HEK293 (cell line): ENCODE data around the gene SNX21.

ENCODE experiments used
- CTCF ChIA-PET: fragments of 350-600 bp; formaldehyde crosslinking; extraction: SDS; loops from one replicate; lab custom pipeline; 2021; ENCODE audit warnings: antibody characterized with exemption; lab: Yijun Ruan, JAX
- POLR2A ChIA-PET: fragments of 300-600 bp; formaldehyde crosslinking; extraction: SDS; loops from one replicate; lab custom pipeline; 2020; ENCODE audit warnings: antibody characterized with exemption, inconsistent platforms; lab: Yijun Ruan, JAX
- H3K27ac ChIP-seq: fragments of 200-500 bp; sonication (Bioruptor generic); 2 replicates; pipeline ENCODE4 v1.5.1; 2014; ENCODE audit warnings: low read depth, low read length, control low read depth, inconsistent platforms; ENCODE audit errors: extremely low read depth
- H3K36me3 ChIP-seq, 2 experiments: fragments of 200-500 bp in 1 of 2; sonication (Bioruptor generic) in 1 of 2; 1 replicate in 1 of 2; 2 replicates in 1 of 2; pipeline ENCODE4 v1.5.1; 2014 to 2017; ENCODE audit warnings: inconsistent platforms in 2 of 2, low read length in 2 of 2; ENCODE audit not compliant: control insufficient read depth in 2 of 2, insufficient read depth in 1 of 2
- H3K4me1 ChIP-seq: fragments of 200-500 bp; sonication (Bioruptor generic); 2 replicates; pipeline ENCODE4 v1.5.1; 2014; ENCODE audit warnings: mild to moderate bottlenecking, low read length, inconsistent platforms; ENCODE audit not compliant: control insufficient read depth, insufficient read depth
- H3K4me3 ChIP-seq: 2 replicates; pipeline ENCODE4 v1.5.1; 2011; ENCODE audit warnings: low read depth, mild to moderate bottlenecking, control low read depth, low read length, moderate library complexity
- H3K9me3 ChIP-seq: fragments of 200-500 bp; sonication (Bioruptor generic); 2 replicates; pipeline ENCODE4 v1.5.1; 2014; ENCODE audit warnings: low read depth, low read length, inconsistent platforms; ENCODE audit not compliant: control insufficient read depth, insufficient read depth
- EGR2 ChIP-seq: fragments of 450-650 bp; formaldehyde crosslinking; IDR thresholded peaks from 2 replicates; pipeline ENCODE4 v1.5.1; 2016; ENCODE audit warnings: low read depth, missing biosample characterization, missing genetic modification characterization
- KLF1 ChIP-seq: fragments of 450-650 bp; formaldehyde crosslinking; IDR thresholded peaks from 2 replicates; pipeline ENCODE4 v1.5.1; 2016; ENCODE audit warnings: missing biosample characterization, missing genetic modification characterization
- OVOL3 ChIP-seq: fragments of 450-650 bp; formaldehyde crosslinking; IDR thresholded peaks from 2 replicates; pipeline ENCODE4 v1.5.1; 2016; ENCODE audit warnings: missing biosample characterization, missing genetic modification characterization
- SCRT2 ChIP-seq: fragments of 450-650 bp; formaldehyde crosslinking; IDR thresholded peaks from 2 replicates; pipeline ENCODE4 v1.5.1; 2016; ENCODE audit warnings: missing biosample characterization, missing genetic modification characterization
- YY2 ChIP-seq: fragments of 450-650 bp; formaldehyde crosslinking; IDR thresholded peaks from 2 replicates; pipeline ENCODE4 v1.5.1; 2016; ENCODE audit warnings: missing biosample characterization, missing genetic modification characterization
- ZBTB6 ChIP-seq: fragments of 450-650 bp; formaldehyde crosslinking; IDR thresholded peaks from 2 replicates; pipeline ENCODE4 v1.5.1; 2017; ENCODE audit warnings: missing biosample characterization, missing genetic modification characterization
- ZNF394 ChIP-seq: fragments of 450-650 bp; formaldehyde crosslinking; IDR thresholded peaks from 2 replicates; pipeline ENCODE4 v1.5.1; 2016; ENCODE audit warnings: missing biosample characterization, missing genetic modification characterization, mild to moderate bottlenecking, moderate library complexity, borderline replicate concordance
- ZNF529 ChIP-seq: fragments of 450-650 bp; formaldehyde crosslinking; IDR thresholded peaks from 2 replicates; pipeline ENCODE4 v1.5.1; 2017; ENCODE audit warnings: missing genetic modification characterization, missing biosample characterization; ENCODE audit not compliant: insufficient replicate concordance
- ZNF555 ChIP-seq: fragments of 450-650 bp; formaldehyde crosslinking; conservative IDR thresholded peaks from 2 replicates; pipeline ENCODE4 v1.5.1; 2017; ENCODE audit warnings: missing biosample characterization, mild to moderate bottlenecking, missing genetic modification characterization, inconsistent platforms
- ZNF645 ChIP-seq: fragments of 450-650 bp; formaldehyde crosslinking; IDR thresholded peaks from 2 replicates; pipeline ENCODE4; 2016; ENCODE audit warnings: missing biosample characterization, missing genetic modification characterization
- ZNF654 ChIP-seq: fragments of 450-650 bp; formaldehyde crosslinking; IDR thresholded peaks from 2 replicates; pipeline ENCODE4 v1.5.1; 2016; ENCODE audit warnings: low read depth, missing biosample characterization, missing genetic modification characterization
- ZNF837 ChIP-seq: fragments of 450-650 bp; formaldehyde crosslinking; IDR thresholded peaks from 2 replicates; pipeline ENCODE4 v1.5.1; 2016; ENCODE audit warnings: missing biosample characterization, missing genetic modification characterization
- ZSCAN16 ChIP-seq: fragments of 450-650 bp; formaldehyde crosslinking; IDR thresholded peaks from 2 replicates; pipeline ENCODE4 v1.5.1; 2016; ENCODE audit warnings: missing biosample characterization, missing genetic modification characterization
- TF ChIP-seq, protein P1 (sequence below): fragments of 450-650 bp; formaldehyde crosslinking; IDR thresholded peaks from 2 replicates; pipeline ENCODE4 v1.5.1; 2016; ENCODE audit warnings: missing biosample characterization, missing genetic modification characterization
- TF ChIP-seq, protein P2 (sequence below): fragments of 450-650 bp; formaldehyde crosslinking; IDR thresholded peaks from 2 replicates; pipeline ENCODE4 v1.5.1; 2016; ENCODE audit warnings: missing biosample characterization, missing genetic modification characterization, borderline replicate concordance

SNX21 gene

DNA sequence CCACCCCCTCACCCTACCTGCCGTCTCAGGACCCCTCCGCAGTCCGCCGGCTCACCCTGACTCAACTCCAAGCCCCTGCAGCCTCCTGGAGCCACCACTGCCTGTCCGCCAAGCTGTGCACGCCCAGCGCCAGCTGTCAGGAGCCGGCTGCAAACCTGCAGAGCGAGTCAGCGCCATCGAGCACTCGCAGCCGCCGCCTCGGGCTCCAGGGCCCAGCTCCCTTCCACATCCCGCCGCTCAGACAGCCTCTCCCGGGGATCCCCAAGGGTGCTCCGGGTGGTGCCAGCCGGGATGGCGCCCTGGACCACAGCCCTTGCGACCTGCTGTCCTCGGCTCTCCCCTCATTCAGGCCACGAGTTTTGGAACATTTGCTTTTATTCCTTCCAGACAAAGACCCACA, 10.7 kb upstream of the SNX21 start:
- H3K9me3 ChIP-seq: no peaks in the 10 kb centered on the region
- TF ChIP-seq KLF1 (tag by site-specific recombination): 0 out of 2 replicates have a peak, but pooled peaks have one; percentile 15
- peak; percentile 20; the same call in 1 of the 2 replicates for TF ChIP-seq ZBTB6 (tag by site-specific recombination)
- no peak for TF ChIP-seq ZNF645
- peaks cover 0 to 3% of the 10 kb centered on the region in 2 experiments; a peak in 1 of 3 replicates for H3K36me3 ChIP-seq
- POLR2A ChIA-PET: interaction anchor here (0.5 to 0.6 kb wide), 2 partner anchors 61 to 112 kb away, joined by 5 to 7 read pairs; no protein-coding TSS in a partner anchor
- no peaks in the 10 kb centered on the region; the same call in 1 of the 2 replicates for H3K4me1 ChIP-seq
- no peak overlapping the region for H3K4me3 ChIP-seq
- CTCF ChIA-PET: interaction anchor here (0.6 kb wide), 1 partner anchor 22 kb away, joined by 4 read pairs; no protein-coding TSS in a partner anchor
- H3K27ac ChIP-seq: no peak overlapping the region

DNA sequence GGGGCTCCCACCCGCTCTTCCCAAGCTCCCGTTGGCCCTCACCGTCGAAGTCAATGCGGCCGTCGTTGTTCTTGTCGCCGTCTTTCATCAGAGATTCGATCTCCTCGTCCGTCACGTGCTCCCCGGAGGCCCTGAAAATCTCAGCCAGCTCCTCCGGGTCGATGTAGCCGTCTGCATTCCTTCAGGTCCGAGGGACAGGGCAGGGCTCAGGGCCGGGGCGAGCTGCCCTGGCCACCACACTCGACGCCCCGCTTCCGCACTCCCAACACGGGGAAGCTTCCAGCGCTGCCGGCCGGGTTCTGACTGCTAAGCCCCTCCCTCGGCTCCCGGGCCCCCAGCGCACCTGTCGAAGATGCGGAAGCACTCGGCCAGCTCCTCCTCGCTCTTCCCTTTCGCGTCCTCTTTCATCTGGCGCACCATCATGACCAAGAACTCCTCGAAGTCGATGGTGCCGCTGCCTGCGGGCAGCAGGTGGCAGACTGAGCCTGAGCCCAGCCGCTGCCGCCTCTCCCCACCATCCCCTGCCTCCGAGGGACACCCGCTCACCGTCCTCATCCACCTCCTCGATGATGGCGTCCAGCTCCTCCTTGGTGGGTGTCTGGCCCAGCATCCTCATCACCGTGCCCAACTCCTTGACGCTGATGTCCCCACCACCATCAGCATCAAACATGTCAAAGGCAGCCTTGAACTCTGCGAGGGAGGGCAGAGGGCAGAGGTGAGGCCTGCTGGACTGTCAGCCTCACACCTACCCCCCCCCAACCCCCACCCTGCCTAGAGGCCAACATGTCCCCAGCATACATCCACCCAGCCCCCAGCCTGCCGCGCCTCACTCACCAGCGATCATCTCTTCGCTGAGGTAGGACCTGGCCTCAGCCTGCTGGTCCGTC, 9.4 kb upstream of the SNX21 start:
- no peaks in the 10 kb centered on the region for H3K4me1 ChIP-seq
- H3K36me3 ChIP-seq: no peaks in the 10 kb centered on the region
- POLR2A ChIA-PET: no interaction called here
- no peak overlapping the region for H3K4me3 ChIP-seq
- no peak overlapping the region for H3K27ac ChIP-seq
- TF ChIP-seq SCRT2 (tag by site-specific recombination) (0 out of 2 replicates have a peak, but pooled peaks have one; percentile 14), YY2 (tag by site-specific recombination) (no peak), ZNF654 (peak; percentile 35; the same call in 1 of the 2 replicates), EGR2 (tag by site-specific recombination) (0 out of 2 replicates have a peak, but pooled peaks have one; percentile 14)
- TF ChIP-seq, protein P1, sequence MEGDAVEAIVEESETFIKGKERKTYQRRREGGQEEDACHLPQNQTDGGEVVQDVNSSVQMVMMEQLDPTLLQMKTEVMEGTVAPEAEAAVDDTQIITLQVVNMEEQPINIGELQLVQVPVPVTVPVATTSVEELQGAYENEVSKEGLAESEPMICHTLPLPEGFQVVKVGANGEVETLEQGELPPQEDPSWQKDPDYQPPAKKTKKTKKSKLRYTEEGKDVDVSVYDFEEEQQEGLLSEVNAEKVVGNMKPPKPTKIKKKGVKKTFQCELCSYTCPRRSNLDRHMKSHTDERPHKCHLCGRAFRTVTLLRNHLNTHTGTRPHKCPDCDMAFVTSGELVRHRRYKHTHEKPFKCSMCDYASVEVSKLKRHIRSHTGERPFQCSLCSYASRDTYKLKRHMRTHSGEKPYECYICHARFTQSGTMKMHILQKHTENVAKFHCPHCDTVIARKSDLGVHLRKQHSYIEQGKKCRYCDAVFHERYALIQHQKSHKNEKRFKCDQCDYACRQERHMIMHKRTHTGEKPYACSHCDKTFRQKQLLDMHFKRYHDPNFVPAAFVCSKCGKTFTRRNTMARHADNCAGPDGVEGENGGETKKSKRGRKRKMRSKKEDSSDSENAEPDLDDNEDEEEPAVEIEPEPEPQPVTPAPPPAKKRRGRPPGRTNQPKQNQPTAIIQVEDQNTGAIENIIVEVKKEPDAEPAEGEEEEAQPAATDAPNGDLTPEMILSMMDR: peak; percentile 76
- no peaks in the 10 kb centered on the region for H3K9me3 ChIP-seq
- CTCF ChIA-PET: interaction anchor here (0.5 to 1.6 kb wide), 5 partner anchors 9 to 557 kb away, joined by 3 to 6 read pairs (median 4); partner anchors contain the start of genes SNX21 and SPATA25

DNA sequence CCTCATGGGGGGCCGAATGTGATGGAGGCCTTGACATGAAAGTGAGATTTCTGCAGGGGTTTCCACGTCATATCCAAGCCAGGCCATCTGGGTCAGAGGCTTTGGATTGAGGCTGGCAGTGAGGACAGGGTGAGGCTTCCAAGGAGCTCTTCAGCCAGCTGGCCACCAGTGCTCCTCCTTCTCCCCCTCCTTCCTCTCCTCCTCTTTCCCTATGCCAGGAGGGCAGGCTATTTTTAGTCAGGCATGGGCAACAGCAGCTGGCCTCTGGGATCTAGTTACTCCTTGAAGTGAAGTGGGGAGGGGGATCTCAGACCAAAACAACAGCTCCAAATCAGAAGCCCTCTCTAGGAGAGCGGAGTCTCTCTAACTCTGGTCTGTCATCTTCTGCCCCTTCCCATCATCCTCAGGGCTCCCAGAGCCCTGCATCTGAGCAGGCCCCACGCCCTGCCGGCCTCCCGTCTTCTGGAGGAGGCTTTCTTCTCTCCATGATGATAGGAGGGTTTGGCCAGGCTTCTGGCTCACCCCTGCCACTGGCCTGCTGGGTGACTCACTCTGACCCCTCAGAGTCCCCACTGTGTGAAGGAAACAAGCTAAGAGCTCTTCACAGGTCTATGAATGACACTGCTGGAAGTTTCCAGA, 7.1 kb upstream of the SNX21 start:
- ChIA-PET POLR2A (interaction anchor here (1.7 kb wide), 1 partner anchor 9 kb away, joined by 5 read pairs; no protein-coding TSS in a partner anchor), CTCF (no interaction called here)
- 0 out of 2 replicates have a peak overlapping the region, but pooled peaks have one; percentile 31 for H3K27ac ChIP-seq
- no peaks in the 10 kb centered on the region for H3K9me3 ChIP-seq
- H3K4me1 ChIP-seq: no peaks in the 10 kb centered on the region
- TF ChIP-seq ZSCAN16 (tag by site-specific recombination) (no peak), ZBTB6 (tag by site-specific recombination) (no peak), ZNF394 (tag by site-specific recombination) (no peak), ZNF837 (tag by site-specific recombination) (no peak), OVOL3 (tag by site-specific recombination) (no peak), ZNF555 (no peak), ZNF529 (no peak)
- TF ChIP-seq, protein P2, sequence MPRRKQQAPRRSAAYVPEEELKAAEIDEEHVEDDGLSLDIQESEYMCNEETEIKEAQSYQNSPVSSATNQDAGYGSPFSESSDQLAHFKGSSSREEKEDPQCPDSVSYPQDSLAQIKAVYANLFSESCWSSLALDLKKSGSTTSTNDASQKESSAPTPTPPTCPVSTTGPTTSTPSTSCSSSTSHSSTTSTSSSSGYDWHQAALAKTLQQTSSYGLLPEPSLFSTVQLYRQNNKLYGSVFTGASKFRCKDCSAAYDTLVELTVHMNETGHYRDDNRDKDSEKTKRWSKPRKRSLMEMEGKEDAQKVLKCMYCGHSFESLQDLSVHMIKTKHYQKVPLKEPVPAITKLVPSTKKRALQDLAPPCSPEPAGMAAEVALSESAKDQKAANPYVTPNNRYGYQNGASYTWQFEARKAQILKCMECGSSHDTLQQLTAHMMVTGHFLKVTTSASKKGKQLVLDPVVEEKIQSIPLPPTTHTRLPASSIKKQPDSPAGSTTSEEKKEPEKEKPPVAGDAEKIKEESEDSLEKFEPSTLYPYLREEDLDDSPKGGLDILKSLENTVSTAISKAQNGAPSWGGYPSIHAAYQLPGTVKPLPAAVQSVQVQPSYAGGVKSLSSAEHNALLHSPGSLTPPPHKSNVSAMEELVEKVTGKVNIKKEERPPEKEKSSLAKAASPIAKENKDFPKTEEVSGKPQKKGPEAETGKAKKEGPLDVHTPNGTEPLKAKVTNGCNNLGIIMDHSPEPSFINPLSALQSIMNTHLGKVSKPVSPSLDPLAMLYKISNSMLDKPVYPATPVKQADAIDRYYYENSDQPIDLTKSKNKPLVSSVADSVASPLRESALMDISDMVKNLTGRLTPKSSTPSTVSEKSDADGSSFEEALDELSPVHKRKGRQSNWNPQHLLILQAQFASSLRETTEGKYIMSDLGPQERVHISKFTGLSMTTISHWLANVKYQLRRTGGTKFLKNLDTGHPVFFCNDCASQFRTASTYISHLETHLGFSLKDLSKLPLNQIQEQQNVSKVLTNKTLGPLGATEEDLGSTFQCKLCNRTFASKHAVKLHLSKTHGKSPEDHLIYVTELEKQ: no peak
- H3K36me3 ChIP-seq: no peaks in the 10 kb centered on the region
- H3K4me3 ChIP-seq: no peak overlapping the region
